Tibial nerve (tissue), 4 donors: ENCODE data around the gene SMIM24. TPM values are rescaled to one million over a fixed set of nuclear protein-coding genes. Genes with fewer than 3 reads are reported as not detected.

Experiments
- DNase-seq, 2 donors: peaks; one replicate each; pipeline ENCODE4 v3.0.0-alpha.2; 2019; ENCODE audit warnings: low spot score in 2 of 2
- H3K27ac ChIP-seq, 4 donors: fragments of 200-600 bp; sonication (generic) in 3 of 4; one replicate each; pipeline ENCODE4 v1.5.1; 2017 to 2019; ENCODE audit warnings: mild to moderate bottlenecking in 1 of 4
- H3K27me3 ChIP-seq, 2 donors: fragments of 200-600 bp; sonication (generic) in 1 of 2; one replicate each; pipeline versions ENCODE4 v1.5.1 to v1.6.0; 2017 to 2019
- H3K36me3 ChIP-seq, 3 donors: fragments of 200-600 bp; sonication (generic); one replicate each; pipeline ENCODE4 v1.5.1; 2018 to 2019
- H3K4me1 ChIP-seq, 4 donors: fragments of 200-600 bp; sonication (generic) in 3 of 4; one replicate each; pipeline ENCODE4 v1.5.1; 2017 to 2019
- H3K4me3 ChIP-seq, 4 donors: fragments of 200-600 bp; sonication (generic) in 3 of 4; one replicate each; pipeline ENCODE4 v1.5.1; 2017 to 2019; ENCODE audit warnings: mild to moderate bottlenecking in 1 of 4, moderate library complexity in 1 of 4
- H3K9me3 ChIP-seq, 4 donors: fragments of 200-600 bp; sonication (generic) in 3 of 4; one replicate each; pipeline ENCODE4 v1.5.1; 2017 to 2019
- CTCF ChIP-seq, 5 experiments: fragments of 200-600 bp in 3 of 5; fragments of 450-650 bp in 2 of 5; sonication (generic) in 3 of 5; IDR thresholded peaks; one replicate each; pipeline ENCODE4 v1.5.1; 2016 to 2019; ENCODE audit warnings: antibody characterized with exemption in 5 of 5, mild to moderate bottlenecking in 3 of 5, moderate library complexity in 2 of 5
- EP300 ChIP-seq, 2 donors: sonication (generic); formaldehyde crosslinking; IDR thresholded peaks; one replicate each; pipeline ENCODE4 v1.6.1; 2017; ENCODE audit warnings: antibody characterized with exemption in 2 of 2, mild to moderate bottlenecking in 1 of 2
- POLR2A ChIP-seq, 2 donors: fragments of 450-650 bp; IDR thresholded peaks; one replicate each; pipeline ENCODE4 v1.6.1; 2017; ENCODE audit warnings: antibody characterized with exemption in 2 of 2, mild to moderate bottlenecking in 2 of 2, moderate library complexity in 2 of 2
- WGBS, 2 donors: methylation state at CpG; one replicate each; pipeline ENCODE4 v1.1.5; 2018; 5-methylcytosine and 5-hydroxymethylcytosine counted together
- total RNA-seq, 4 donors: library from RNA; depleted of rRNA; stranded (reverse); fragments of >200 nt; gene quantifications; one replicate each; pipeline ENCODE4 v1.1.0, GENCODE V29; 2016

SMIM24 gene
- total RNA-seq, 4 donors from 2014 or later, result not detected

GRCh38 chr19:3479177-3479833, 1.0 kb downstream of the SMIM24 start:
- H3K4me1 ChIP-seq, result peaks cover 0 to 3% (median 0%) of the 10 kb centered on the region in 4 donors
- 38 to 43% methylated on average over 7 of the region's 7 CpGs for WGBS, 2 donors
- H3K27me3 ChIP-seq, result peaks cover 0 to 59% of the 10 kb centered on the region in 2 donors
- no peak overlapping the region for H3K4me3 ChIP-seq
- no peak for TF ChIP-seq POLR2A (IDR thresholded peaks at IDR 0.05)
- TF ChIP-seq EP300 (IDR thresholded peaks at IDR 0.05), result no peak
- no peak for TF ChIP-seq CTCF (IDR thresholded peaks at IDR 0.05)
- H3K9me3 ChIP-seq, result no peaks in the 10 kb centered on the region
- no peaks in the 10 kb centered on the region for H3K36me3 ChIP-seq
- no peak overlapping the region for H3K27ac ChIP-seq
- no peak for DNase-seq

- WGBS, 2 donors, result 26 to 31% methylated on average over 27 of the region's 27 CpGs
Measured at GRCh38 chr19:3478409-3479176, 1.7 kb downstream of the SMIM24 start.

GRCh38 chr19:3477951-3478350, 2.4 kb downstream of the SMIM24 start:
- no peak overlapping the region for H3K4me3 ChIP-seq
- DNase-seq, result no peak
- 88 to 90% methylated on average over 2 of the region's 2 CpGs for WGBS, 2 donors

More at GRCh38 chr19:3478409-3479176, 1.7 kb downstream of the SMIM24 start:
- TF ChIP-seq CTCF (IDR thresholded peaks at IDR 0.05), result no peak
- no peak for TF ChIP-seq POLR2A (IDR thresholded peaks at IDR 0.05)
- no peak for TF ChIP-seq EP300 (IDR thresholded peaks at IDR 0.05)
- DNase-seq, result no peak
- peaks cover 0 to 52% of the 10 kb centered on the region in 2 donors for H3K27me3 ChIP-seq
- no peak overlapping the region for H3K4me3 ChIP-seq
- peaks cover 0 to 3% (median 0%) of the 10 kb centered on the region in 4 donors for H3K4me1 ChIP-seq
- H3K36me3 ChIP-seq, result no peaks in the 10 kb centered on the region
- no peaks in the 10 kb centered on the region for H3K9me3 ChIP-seq
- H3K27ac ChIP-seq, result no peak overlapping the region

GRCh38 chr19:3477506-3477905, 2.8 kb downstream of the SMIM24 start:
- peaks cover 0 to 41% of the 10 kb centered on the region in 2 donors for H3K27me3 ChIP-seq
- no peak overlapping the region for H3K4me3 ChIP-seq
- H3K9me3 ChIP-seq, result no peaks in the 10 kb centered on the region
- H3K27ac ChIP-seq, result no peak overlapping the region
- TF ChIP-seq EP300 (IDR thresholded peaks at IDR 0.05) (no peak), POLR2A (IDR thresholded peaks at IDR 0.05) (no peak), CTCF (IDR thresholded peaks at IDR 0.05) (no peak)
- no peaks in the 10 kb centered on the region for H3K4me1 ChIP-seq
- no peaks in the 10 kb centered on the region for H3K36me3 ChIP-seq
- DNase-seq, result no peak

More at GRCh38 chr19:3477951-3478350, 2.4 kb downstream of the SMIM24 start:
- Histone ChIP-seq H3K36me3 (no peaks in the 10 kb centered on the region), H3K27ac (no peak overlapping the region), H3K27me3 (peaks cover 0 to 46% of the 10 kb centered on the region in 2 donors), H3K4me1 (peaks cover 0 to 2% (median 0%) of the 10 kb centered on the region in 4 donors), H3K9me3 (no peaks in the 10 kb centered on the region)
- TF ChIP-seq EP300 (IDR thresholded peaks at IDR 0.05) (no peak), POLR2A (IDR thresholded peaks at IDR 0.05) (no peak), CTCF (IDR thresholded peaks at IDR 0.05) (no peak)

- peaks cover 0 to 5% (median 2%) of the 10 kb centered on the region in 4 donors for H3K4me1 ChIP-seq
- TF ChIP-seq EP300 (IDR thresholded peaks at IDR 0.05) (no peak), POLR2A (IDR thresholded peaks at IDR 0.05) (no peak), CTCF (IDR thresholded peaks at IDR 0.05) (no peak)
- no peaks in the 10 kb centered on the region for H3K9me3 ChIP-seq
- DNase-seq, result no peak
- 86 to 89% methylated on average over 2 of the region's 2 CpGs for WGBS, 2 donors
- H3K27ac ChIP-seq, result no peak overlapping the region
- peaks cover 0 to 34% of the 10 kb centered on the region in 2 donors for H3K27me3 ChIP-seq
- no peak overlapping the region for H3K4me3 ChIP-seq
- H3K36me3 ChIP-seq, result no peaks in the 10 kb centered on the region
Measured at GRCh38 chr19:3476830-3477229, 3.5 kb downstream of the SMIM24 start.
